Activated CD4-positive, alpha-beta T cell treated with anti-CD3 and anti-CD28 coated beads for 4 hours (primary cell): Measurements from ENCODE around the gene PRXL2B.
A peak's percentile ranks its signal among the peaks of the same experiment; 100 is the strongest.
"Not testable (repeated sequence)": the region's sequence is repeated elsewhere in the genome, so short reads cannot be mapped to it uniquely, and the experiment has no call there.

Source experiments
- DNase-seq, 2 donors: peaks; one replicate each; pipeline ENCODE4 v3.0.0-alpha.2; 2020

Gene PRXL2B

DNA sequence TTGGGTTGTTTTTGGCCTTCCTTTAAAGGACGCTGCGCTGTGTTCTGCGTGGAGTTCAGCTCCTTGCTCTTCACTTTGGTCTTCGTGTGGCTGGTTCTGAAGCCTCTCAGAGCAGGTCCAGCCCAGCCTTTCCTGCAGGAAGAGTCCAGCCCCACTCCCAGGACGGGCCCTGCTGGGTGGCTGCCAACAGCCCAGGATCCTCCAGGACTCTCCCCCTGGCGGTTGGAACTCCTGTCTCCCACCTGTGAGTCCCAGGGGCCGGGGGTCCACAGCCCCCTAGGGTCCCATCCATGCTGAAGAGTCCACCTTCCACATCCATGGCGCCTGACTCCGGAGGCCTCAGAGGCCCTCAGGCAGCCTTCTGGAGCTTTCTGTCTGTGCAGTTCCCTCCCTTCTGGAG lies 35.0 kb upstream of the PRXL2B start:
- DNase-seq = not testable (repeated sequence)

DNA sequence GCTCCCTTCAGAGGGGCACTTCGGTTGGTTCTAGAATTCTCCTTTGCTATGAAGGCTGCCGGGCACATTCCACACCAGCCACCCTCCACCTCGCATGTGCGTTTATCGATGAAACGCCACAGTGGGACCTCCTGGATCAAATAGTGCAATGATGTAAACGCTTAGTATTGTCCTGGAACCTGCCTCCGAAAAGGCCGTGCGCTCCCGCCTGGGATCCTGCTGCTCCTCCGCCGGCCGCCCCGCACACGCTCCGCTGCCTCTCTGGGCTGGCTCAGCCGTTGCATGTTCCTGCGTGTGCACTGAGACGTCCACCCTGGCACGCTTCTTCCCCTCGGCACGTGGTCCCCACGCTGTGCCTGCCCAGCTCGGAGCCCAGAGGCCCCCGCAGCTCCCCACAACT lies 34.4 kb upstream of the PRXL2B start:
- no peak for DNase-seq

DNA sequence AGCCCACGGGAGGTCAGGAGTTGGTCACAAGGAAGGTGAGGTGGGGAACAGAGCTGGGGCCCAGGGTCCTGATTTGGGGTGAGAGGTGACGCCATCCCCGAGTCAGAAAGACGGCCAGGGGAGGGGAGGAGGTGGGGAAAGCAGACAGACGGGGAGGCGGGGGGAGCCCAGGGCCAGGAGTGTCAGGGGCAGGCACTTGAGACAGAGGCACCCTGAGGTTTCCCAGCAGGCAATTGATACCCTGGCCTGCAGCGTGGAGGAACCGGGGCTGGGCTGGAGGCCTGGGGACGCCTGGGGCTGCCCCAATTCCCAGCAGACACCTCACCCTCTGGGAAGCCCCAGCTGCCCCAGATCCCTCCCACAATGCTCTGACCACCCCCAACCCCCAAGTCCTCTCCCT lies 33.5 kb upstream of the PRXL2B start:
- not testable (repeated sequence) for DNase-seq

DNA sequence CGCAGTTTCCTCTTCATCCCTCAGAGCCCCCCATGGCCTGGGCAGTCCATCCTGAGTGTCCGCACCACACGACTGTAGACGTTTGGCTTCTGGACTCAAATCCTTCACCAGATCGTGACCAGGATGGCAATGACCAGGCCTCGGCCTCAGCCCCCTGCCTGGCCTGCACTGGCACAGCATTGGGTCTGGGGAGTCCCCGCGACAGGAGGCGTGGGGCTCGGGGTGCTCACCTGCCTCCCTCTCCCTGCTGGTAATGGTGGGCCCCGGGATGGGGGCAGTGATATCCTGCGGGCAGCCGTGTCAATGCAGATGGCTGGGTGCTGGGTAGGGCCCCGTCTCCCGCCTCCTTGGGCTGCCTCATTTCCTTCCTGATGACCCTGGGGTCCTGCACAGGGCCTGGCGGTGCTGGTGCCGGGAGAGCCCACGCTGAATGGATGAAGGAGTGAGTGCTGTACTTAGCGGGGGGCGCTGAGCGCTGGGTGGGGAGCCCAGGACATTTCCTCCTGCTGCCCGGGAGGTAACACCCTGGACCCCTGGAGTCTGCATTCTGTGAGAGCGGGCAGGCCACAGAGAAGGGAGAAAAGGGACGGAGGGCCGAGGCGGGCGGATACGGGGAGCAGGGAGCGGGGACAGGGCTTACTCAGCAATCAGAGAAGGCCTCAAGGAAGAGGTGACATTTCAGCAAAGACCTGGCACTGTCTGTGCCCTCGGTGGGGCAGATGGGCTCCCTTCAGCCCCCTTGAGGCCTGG lies 32.5 kb upstream of the PRXL2B start:
- DNase-seq = no peak

DNA sequence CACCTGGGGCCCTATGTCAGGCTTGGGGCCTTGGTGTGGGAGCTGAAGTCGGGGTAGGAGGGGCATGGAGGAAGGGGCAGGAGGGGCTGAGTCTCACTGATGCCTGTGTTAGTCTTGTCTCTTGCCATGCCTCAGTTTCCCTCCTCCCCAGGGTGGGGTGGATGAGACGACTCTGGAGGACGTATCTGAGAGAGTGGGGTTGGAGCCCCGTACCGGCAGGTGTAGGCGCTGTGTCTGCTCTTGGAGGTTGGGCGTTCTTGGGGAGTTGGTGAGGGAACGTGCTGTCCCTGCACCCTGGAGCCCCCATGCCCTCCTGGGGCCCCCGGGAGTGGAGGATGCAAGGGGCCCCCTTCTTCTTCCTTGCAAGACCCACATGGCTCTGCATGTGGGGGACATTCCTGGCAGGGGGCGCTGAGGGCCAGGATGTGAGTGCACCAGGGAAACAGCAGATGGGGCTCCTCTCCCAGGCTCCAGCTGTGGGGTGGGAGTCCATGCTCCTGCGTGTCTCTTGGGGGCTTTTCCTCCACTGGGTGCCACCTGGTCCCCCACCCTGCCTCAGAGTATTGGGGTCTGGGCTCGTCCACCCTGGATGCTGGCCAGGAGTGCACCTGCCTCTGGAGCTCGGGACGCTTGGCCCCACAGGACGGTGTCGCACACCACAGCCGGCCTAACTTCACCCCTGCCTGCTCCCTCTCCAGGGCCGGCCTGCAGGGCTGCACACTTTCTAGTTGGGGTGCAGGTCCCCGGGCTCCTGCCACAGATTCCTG lies 31.8 kb upstream of the PRXL2B start:
- DNase-seq = peak; percentile 56 to 61

DNA sequence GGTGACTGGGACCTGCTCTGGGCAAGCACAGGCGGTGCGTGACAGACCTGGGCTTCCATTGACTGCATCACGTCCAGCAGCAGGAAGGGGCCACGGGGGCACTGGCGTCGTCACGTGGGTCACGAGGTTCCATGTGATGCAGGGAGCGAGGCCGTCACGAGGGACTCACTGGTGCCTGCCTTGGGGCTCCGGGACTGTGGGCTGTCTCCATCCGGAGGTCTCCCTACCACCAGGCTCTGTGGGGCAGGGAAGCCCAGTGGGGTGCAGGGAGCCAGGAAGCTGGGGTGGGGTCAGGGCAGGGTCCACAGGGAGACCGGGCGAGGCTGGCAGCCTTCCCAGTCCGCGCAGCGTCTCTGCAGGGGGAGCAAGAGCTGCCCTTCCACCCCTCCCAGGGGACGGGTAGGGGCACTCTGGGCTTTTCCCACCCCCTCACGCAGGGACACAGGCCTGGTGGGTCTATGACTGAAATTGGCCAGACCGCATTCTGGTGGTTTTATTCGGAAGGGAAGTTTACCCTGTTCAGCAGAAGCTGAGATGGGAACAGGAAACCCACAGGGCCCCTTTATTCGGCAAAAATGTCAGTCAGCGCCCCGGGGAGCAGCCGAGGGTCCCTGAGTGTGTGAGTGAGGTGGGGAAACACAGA lies 30.8 kb upstream of the PRXL2B start:
- peak; percentile 64 to 67 for DNase-seq

DNA sequence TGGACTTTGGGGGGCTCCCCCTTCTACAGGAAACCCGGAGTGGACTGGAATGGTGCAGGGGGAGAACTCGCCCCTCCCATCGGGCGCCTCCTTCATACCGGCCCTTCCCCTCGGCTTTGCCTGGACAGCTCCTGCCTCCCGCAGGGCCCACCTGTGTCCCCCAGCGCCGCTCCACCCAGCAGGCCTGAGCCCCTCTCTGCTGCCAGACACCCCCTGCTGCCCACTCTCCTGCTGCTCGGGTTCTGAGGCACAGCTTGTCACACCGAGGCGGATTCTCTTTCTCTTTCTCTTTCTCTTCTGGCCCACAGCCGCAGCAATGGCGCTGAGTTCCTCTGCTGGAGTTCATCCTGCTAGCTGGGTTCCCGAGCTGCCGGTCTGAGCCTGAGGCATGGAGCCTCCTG lies 30.3 kb upstream of the PRXL2B start, which contains the start of gene TNFRSF14:
TSS of gene TNFRSF14 (plus strand) at position 95 of the 401 bp plus-strand sequence. CDS start at position 389, 294 bp downstream.
- peak; percentile 74 to 75 for DNase-seq

DNA sequence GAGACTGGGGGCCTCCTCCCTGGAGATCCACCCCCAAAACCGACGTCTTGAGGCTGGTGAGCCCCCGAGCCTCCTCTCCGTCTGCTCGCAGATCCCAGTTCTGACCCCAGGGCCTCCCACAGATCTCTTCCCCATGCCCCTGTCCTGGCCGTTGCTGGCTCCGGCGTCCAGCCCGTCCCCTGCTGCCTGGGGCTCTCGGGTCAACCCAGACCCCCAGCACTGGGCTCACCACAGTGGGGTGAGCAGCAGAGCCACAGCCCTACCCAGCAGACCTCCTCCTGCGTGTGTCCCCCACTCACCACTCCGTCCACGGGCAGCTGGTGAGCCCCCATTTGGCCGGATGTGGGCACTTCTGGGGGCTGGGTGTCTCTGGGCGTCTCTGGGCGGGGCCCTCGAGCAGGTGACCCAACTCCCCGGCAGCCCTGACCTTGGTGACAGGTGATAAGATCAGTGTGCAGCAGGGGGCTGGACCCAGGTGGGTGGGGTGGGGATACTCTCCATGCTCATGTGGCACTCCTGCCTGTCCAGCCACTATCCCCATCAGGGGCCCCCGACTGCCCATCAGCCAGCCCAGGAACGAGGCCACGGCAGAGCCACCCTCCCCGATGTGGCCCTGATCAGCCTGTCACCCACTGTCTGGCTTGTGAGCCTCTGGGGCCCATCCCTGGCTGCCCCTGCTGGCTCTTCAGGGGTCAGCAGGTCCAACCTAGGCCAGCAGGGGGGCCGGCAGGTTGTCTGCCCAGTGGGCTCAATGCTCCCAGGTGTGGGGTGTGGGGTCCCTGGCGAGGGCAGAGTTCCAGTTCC lies 29.7 kb upstream of the PRXL2B start:
- peak in 1 of 2 donors; percentile 37 for DNase-seq

DNA sequence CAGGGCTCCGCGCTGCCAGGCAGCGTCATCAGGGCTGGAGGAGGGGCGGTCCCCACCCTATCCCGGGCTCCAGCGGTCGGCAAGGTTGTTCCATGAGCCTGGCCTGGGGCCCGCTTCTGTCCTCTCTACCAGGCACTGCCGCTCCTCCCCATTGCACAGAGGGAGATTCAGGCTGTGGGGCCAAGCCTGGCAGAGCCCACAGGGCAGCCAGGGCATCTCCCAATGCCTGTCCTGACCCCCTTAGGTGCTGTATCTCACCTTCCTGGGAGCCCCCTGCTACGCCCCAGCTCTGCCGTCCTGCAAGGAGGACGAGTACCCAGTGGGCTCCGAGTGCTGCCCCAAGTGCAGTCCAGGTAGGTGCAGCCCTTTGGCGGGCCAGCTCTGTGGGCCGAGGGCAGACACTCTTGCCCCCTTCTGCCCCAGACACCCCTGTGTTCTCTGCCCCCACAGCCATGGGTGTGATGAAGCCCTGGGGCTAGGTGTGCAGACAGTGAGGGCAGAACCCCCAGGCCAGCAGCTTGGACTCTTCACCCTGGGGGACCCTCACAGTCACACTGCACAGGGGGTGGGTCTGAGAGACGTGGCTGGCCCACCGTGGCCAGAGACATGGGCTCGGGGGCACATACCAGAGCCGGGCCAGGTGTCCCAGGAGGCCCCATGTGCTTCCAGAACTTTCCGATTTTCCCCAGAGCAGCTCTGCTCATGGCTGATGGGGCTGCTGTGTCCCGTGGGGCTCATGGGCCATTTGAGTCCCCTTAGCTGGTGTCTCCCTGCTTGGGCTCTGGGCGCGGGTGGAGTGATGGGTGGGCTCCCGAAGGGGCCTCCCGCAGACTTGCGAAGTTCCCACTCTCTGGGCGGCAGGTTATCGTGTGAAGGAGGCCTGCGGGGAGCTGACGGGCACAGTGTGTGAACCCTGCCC lies 28.8 kb upstream of the PRXL2B start:
- no peak for DNase-seq

DNA sequence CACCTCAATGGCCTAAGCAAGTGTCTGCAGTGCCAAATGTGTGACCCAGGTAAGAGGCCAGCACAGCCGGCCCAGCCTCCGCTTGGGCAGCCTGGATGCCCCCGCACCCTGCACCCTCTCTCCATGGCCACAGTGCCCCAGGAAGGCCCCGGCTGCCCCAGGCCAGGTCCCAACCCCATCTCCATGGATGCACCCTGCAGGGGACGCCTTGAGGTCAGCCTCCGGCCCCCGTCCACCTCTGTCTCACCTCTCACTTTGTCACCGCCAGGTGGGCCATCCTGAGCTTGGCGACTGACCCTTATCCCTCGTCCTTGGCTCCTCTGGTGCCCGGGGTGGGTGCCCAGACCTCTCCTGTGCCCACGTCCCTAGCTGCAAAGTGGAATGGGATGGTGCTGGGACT lies 28.2 kb upstream of the PRXL2B start:
- DNase-seq = no peak

DNA sequence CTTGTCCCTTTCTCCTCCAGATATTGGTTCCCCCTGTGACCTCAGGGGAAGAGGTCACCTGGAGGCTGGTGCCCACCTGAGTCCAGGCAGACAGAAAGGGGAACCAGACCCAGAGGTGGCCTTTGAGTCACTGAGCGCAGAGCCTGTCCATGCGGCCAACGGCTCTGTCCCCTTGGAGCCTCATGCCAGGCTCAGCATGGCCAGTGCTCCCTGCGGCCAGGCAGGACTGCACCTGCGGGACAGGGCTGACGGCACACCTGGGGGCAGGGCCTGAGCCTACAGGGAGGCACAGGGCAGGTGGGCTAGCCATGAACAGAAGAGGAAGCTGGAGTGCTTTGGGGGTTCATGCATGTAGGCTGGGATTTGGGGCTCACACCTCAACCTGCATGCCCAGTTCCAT lies 27.7 kb upstream of the PRXL2B start:
- no peak for DNase-seq

DNA sequence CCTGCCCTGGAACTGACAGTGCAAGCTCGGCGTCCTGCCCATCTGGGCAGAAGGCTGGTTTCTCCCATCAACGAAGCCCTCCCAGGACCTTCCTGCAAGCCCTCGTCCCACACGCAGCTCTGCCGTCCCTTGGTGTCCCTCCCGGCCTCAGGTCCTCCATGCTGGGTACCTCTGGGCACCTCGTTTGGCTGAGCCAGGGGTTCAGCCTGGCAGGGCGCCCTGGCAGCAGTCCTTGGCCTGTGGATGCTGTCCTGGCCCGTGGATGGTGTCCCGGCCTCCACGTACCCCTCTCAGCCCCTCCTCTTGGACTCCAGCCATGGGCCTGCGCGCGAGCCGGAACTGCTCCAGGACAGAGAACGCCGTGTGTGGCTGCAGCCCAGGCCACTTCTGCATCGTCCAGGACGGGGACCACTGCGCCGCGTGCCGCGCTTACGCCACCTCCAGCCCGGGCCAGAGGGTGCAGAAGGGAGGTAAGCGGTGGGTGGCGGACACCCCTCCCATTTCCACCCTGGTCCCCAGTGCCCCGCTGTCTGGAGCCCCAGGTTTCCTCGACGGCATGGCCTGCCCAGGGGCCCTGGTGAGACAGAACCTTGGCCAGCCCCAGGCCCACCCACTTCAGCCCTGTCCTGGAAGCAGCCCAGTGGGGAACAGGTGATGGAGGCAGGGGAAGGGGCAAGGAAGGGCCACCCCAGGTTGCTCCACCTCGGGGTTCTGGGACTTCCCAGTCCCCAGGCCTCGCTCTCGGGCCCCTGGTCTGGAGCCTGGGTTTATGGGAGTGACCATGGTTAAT lies 26.9 kb upstream of the PRXL2B start:
- no peak for DNase-seq

DNA sequence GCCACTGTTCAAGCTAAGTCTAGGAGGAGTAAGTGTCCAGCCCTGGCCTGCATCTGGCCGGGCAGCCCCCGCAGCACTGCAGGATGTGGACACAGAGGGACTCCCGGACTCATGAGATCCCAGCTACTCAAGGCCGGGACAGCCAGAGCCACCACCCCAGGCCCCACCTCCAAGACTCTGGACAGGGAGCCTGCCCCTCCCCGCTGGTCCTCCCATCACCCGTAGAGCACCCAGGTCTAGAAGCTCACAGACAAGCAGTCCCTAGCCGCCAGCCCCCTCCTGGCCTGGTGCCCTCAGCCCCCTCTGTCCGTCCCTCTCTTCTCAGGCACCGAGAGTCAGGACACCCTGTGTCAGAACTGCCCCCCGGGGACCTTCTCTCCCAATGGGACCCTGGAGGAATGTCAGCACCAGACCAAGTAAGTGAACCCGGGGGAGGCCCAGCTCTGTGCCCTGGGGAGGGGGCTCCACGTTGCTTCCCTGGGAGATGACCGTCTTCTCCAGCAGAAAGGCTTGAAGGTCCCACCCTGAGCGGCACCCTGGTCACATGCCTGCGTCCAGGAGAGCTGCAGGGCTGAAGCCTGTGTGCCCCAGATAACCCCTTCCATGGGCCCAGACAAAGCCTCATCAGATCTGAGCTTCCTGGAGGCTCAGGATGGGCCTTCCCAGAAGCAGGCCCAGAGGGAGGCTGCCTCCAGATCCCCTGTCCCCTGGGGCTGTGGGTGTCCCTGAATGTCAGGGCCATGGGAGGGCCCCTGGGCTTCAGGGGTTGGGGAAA lies 26.1 kb upstream of the PRXL2B start:
- DNase-seq = no peak

DNA sequence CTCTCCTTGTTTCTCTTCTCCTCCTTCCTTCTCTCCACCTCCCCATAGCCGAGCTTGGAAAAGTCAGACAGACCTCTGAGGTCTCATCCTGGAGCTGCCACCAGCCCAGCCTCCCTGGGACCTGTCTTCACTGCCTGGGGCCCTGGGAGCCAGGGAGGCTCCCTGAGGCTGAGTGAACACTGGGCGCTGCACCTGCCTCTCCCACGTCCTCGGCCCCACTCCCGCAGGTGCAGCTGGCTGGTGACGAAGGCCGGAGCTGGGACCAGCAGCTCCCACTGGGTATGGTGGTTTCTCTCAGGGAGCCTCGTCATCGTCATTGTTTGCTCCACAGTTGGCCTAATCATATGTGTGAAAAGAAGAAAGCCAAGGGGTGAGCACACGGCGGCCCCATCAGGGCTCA lies 25.1 kb upstream of the PRXL2B start:
- DNase-seq = no peak

DNA sequence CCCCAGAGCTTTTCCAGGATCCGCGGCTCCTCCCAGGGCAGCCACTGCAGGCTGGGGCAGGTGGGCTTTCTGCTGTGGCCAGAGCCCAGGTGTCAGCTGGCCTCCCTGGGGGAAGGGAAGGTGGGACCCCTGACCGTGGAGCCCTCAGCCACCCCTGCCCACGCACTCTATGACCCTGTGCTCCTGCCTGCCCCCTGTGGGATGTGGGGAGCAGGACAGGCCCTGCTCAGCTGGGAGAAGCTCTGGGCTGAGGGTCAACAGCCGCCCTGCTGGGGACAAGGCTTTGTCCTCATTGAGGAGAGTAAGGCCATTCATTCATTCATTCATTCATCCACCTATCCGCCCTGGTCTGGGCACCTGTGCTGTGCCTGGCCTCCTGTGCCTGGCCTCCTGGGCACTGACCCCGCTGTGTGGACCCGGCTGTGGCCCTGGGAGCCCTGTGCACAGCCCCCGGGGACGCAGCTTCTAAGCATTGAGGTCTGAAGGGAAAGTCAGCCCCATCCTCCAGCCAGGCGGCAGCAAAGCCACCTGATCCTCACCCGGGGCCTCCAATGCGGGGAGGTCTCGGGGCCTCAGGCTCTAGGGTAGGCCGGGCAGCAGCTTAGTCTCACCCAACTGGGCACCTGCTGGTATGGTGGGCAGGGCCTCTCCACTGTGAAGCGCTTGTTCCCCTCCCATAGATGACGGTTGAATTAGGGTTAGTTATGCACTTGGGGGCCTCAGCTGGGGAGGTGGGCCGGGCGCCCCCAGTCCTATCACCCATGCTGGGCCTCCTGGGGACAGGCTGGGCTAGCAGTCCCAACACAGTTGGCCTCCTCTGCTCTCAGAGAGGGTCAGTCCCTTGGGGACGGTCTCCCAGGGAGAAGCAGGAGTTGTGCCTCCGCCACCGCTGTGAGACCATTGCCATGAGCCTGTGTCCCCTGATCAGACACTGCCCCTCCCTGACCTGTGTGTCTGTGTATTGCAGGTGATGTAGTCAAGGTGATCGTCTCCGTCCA lies 24.4 kb upstream of the PRXL2B start:
- no peak for DNase-seq

DNA sequence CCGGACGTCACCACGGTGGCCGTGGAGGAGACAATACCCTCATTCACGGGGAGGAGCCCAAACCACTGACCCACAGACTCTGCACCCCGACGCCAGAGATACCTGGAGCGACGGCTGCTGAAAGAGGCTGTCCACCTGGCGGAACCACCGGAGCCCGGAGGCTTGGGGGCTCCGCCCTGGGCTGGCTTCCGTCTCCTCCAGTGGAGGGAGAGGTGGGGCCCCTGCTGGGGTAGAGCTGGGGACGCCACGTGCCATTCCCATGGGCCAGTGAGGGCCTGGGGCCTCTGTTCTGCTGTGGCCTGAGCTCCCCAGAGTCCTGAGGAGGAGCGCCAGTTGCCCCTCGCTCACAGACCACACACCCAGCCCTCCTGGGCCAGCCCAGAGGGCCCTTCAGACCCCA lies 23.4 kb upstream of the PRXL2B start:
- DNase-seq = no peak

DNA sequence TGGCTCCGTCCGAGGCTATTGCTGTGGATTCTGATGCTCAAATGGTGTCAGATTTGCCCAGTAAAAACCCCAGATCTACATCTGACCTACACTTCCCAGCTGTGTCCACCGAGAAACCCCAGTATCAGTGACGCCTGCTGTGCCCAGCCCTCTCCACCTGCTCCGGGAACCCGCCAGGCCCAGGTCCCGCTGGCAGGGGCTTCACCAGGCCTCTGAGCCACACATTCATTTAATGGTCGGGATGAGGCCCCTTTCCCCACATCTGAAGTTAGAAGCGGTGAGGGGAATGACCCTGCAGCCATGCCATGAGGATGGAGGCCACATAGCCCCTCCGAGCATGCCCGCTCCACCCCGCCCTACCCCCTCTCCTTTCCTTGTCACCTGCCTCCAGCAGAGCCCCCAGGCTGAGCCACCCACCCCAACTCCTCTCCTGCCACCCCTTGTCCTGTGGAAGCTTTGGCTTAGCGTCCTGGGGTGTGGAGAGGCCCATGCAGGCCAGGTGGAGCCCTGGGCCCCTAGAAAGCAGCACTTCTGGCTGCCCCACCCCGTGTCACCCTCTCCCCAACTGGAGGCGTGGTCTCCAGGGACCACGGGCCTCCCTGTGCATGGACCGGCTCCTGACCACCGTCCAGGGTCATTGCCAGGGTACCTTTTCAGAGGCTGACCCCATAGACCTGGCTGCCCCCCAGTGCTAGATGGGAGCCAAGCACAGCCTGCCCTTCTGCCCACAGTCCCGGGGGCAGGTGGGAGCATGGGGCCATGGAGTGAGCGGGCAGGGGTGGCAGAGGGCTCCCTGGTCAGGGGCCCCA lies 22.4 kb upstream of the PRXL2B start:
- no peak for DNase-seq

DNA sequence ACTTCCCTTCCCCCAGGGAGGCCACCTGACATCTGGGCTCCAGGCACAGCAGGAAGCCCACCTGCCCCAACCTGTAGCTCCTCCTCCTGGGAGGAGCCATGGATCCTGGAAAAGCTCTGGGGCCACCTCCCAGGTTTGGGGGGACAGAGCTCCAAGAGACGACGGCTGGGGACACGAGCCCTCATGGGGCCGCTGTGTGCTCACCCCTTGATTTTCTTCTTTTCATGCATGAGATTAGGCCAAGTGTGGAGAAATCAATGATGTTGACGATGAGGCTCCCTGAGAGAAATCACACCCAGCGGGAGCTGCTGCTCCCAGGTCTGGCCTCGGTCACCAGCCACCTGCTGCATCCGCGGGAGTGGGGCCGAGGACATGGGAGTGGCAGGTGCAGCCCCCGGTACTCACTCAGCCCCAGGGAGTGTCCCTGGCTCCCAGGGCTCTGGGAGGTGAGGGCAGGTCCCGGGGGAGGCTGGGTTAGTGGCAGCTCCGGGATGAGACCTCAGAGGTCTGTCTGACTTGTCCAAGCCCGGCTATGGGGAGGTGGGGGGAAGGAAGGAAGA lies 21.7 kb upstream of the PRXL2B start:
- no peak for DNase-seq
